AG04450 (cell line): Measurements from ENCODE around the gene PRM3. TPM values are rescaled to one million over a fixed set of nuclear protein-coding genes. Genes with fewer than 3 reads are reported as not detected.

Experiments used
- CTCF ChIA-PET: fragments of 300-600, 350-600 bp; formaldehyde crosslinking; extraction: SDS; loops from one replicate; lab custom pipeline; 2022; ENCODE audit warnings: antibody characterized with exemption, inconsistent platforms; lab: Charles Lee
- POLR2A ChIA-PET: fragments of 350-600 bp; formaldehyde crosslinking; extraction: SDS; loops from one replicate; lab custom pipeline; 2021; ENCODE audit warnings: antibody characterized with exemption, inconsistent platforms; lab: Yijun Ruan, JAX
- DNase-seq: peaks from one replicate; pipeline ENCODE4 v3.0.0-alpha.2; 2011; ENCODE audit warnings: low read depth, low spot score
- H3K27ac ChIP-seq: one replicate; pipeline ENCODE4 v1.5.1; 2012; ENCODE audit warnings: low read depth, low read length, control low read depth
- H3K27me3 ChIP-seq: one replicate; pipeline ENCODE4 v1.6.0; 2012; ENCODE audit warnings: low read length; ENCODE audit not compliant: control insufficient read depth, insufficient read depth
- H3K4me3 ChIP-seq: 2 replicates; pipeline ENCODE4 v1.5.1; 2011; ENCODE audit warnings: mild to moderate bottlenecking, low read depth, low read length, control low read depth
- H3K9me3 ChIP-seq: 2 replicates; pipeline ENCODE4 v1.5.1; 2012; ENCODE audit warnings: low read length; ENCODE audit not compliant: control insufficient read depth, insufficient read depth
- polyA plus RNA-seq: library from polyadenylated mRNA; depleted of rRNA; stranded (reverse); fragments of >200 nt; gene quantifications from 2 replicates; pipeline ENCODE4 v1.2.3, GENCODE V29; 2011
- TF ChIP-seq, protein P1 (sequence below): IDR thresholded peaks from 2 replicates; pipeline ENCODE4 v1.5.1; 2011; ENCODE audit warnings: low read depth, low read length, control low read depth, inconsistent platforms

The PRM3 gene
- polyA plus RNA-seq, 1 experiment, result not detected

- DNase-seq, result peak; percentile 33
- ChIA-PET POLR2A (interaction anchor here (0.7 to 1.1 kb wide), 4 partner anchors 10 to 59 kb away, joined by 3 to 6 read pairs (median 4); partner anchors contain the start of gene SOCS1), CTCF (interaction anchor here (1.0 to 1.4 kb wide), 3 partner anchors 42 to 334 kb away, joined by 3 to 6 read pairs (median 4); partner anchors contain the start of gene SOCS1)
- 0 out of 2 replicates have a peak overlapping the region, but pooled peaks have one; percentile 20 for H3K4me3 ChIP-seq
- peaks cover 2% of the 10 kb centered on the region for H3K27me3 ChIP-seq
- TF ChIP-seq, protein P1, sequence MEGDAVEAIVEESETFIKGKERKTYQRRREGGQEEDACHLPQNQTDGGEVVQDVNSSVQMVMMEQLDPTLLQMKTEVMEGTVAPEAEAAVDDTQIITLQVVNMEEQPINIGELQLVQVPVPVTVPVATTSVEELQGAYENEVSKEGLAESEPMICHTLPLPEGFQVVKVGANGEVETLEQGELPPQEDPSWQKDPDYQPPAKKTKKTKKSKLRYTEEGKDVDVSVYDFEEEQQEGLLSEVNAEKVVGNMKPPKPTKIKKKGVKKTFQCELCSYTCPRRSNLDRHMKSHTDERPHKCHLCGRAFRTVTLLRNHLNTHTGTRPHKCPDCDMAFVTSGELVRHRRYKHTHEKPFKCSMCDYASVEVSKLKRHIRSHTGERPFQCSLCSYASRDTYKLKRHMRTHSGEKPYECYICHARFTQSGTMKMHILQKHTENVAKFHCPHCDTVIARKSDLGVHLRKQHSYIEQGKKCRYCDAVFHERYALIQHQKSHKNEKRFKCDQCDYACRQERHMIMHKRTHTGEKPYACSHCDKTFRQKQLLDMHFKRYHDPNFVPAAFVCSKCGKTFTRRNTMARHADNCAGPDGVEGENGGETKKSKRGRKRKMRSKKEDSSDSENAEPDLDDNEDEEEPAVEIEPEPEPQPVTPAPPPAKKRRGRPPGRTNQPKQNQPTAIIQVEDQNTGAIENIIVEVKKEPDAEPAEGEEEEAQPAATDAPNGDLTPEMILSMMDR, result no peak
- H3K9me3 ChIP-seq, result no peaks in the 10 kb centered on the region
- H3K27ac ChIP-seq, result no peak overlapping the region
Observed at GRCh38 chr16:11297492-11298142, 24.2 kb upstream of the PRM3 start.

DNA sequence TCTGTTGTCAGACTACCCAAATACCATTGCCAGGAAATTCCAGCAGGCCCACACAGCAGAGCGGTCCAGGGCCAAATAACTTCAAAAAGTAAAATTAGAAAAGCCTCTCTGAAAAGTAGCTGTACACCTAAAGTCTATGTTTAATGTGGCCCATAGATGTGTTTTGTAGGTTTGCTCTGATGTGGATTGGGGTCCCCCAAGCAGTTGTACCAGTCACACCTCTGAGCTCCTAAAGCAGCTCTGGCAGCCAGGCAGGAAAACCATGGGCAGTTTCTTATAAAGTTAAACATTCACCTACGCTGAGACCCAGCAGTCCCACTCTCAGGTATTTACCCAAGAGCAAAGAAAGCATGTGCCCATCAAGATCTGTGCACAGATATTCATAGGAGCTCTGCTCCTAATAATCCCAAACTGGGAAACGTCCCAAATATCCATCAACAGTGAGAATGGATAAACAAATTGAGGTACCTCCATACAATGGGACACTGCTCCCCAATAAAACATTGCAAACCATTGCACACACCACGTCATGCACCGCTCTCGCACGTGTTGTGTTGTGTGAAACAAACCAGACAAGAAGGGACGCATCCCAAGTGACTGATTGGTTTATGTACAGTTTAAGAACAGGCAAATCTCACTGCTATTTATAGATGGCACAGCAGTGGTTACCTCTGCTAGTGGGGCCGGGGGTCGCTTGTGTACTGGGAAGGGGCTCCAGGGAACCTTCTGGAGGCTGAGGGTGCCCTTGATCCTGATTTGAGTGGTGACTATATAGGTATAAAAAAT lies 23.5 kb upstream of the PRM3 start:
- no peak overlapping the region for H3K4me3 ChIP-seq
- TF ChIP-seq, protein P1, result no peak
- H3K27me3 ChIP-seq, result peaks cover 2% of the 10 kb centered on the region
- H3K27ac ChIP-seq, result no peak overlapping the region
- ChIA-PET POLR2A (interaction anchor here (0.7 to 1.1 kb wide), 3 partner anchors 11 to 41 kb away, joined by 3 to 4 read pairs (median 3); partner anchors contain the start of gene SOCS1), CTCF (interaction anchor here (0.7 to 1.4 kb wide), 4 partner anchors 40 to 333 kb away, joined by 3 to 6 read pairs (median 4); partner anchors contain the start of gene SOCS1)
- no peak for DNase-seq
- H3K9me3 ChIP-seq, result no peaks in the 10 kb centered on the region

GRCh38 chr16:11296351-11296705 lies 22.9 kb upstream of the PRM3 start:
- TF ChIP-seq, protein P1, result no peak
- CTCF ChIA-PET, result interaction anchor here (0.7 to 1.4 kb wide), 3 partner anchors 39 to 332 kb away, joined by 3 to 6 read pairs (median 3); no protein-coding TSS in a partner anchor
- POLR2A ChIA-PET, result no interaction called here

DNA sequence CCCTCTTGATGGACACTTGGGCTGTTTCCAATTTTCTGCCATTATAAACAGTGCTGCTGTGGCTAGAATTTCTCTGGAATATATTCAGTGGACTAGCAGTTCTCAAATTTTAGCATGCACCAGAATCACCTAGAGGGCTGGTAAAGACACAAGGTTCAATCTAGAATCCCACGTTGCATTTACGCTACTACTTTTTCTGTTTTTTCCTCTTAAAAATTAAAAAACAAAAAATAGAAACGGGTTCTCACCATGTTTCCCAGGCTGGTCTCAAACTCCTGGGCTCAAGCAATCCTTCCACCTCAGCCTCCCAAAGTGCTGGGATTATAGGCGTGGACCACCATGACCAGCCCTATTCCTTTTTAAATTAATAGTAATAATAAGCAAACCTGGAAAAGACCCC lies 22.2 kb upstream of the PRM3 start:
- no peak overlapping the region for H3K27ac ChIP-seq
- TF ChIP-seq, protein P1, result no peak
- POLR2A ChIA-PET, result no interaction called here
- DNase-seq, result no peak
- H3K27me3 ChIP-seq, result peaks cover 3% of the 10 kb centered on the region
- CTCF ChIA-PET, result no interaction called here
- H3K9me3 ChIP-seq, result no peaks in the 10 kb centered on the region
- no peak overlapping the region for H3K4me3 ChIP-seq

More at GRCh38 chr16:11296351-11296705, 22.9 kb upstream of the PRM3 start:
- no peak overlapping the region for H3K27ac ChIP-seq
- H3K9me3 ChIP-seq, result no peaks in the 10 kb centered on the region
- H3K27me3 ChIP-seq, result peaks cover 2% of the 10 kb centered on the region
- DNase-seq, result no peak
- no peak overlapping the region for H3K4me3 ChIP-seq
